ENCODE results near the gene GPR62. TPM values are rescaled to one million over a fixed set of nuclear protein-coding genes. Genes with fewer than 3 reads are reported as not detected.
A peak's percentile ranks its signal among the peaks of the same experiment; 100 is the strongest.

The GPR62 gene
- total RNA-seq: not detected in 2 replicates

GRCh38 chr3:51955175-51955892 is at the start of gene GPR62:
Gene GPR62, plus strand, starts transcription at chr3:51955381. Its CDS starts 272 bp downstream, at chr3:51955653.
- DNase-seq (ENCODE audit: low read depth): no peak
- H3K36me3 ChIP-seq (ENCODE audit: control insufficient read depth, insufficient read depth, low read length): peaks cover 2% of the 10 kb centered on the region
- peak within 1 kb of the TSS; percentile 20 for H3K4me3 ChIP-seq (ENCODE audit: low read depth, low read length)
- peaks cover 11% of the 10 kb centered on the region for H3K27me3 ChIP-seq (ENCODE audit: control insufficient read depth, insufficient read depth, low read length)
- TF ChIP-seq CTCF (IDR thresholded peaks at IDR 0.05; ENCODE audit: insufficient read depth, low read length, poor library complexity, severe bottlenecking): no peak

GRCh38 chr3:51908026-51908425 is 47.2 kb upstream of the GPR62 start:
- no peaks in the 10 kb centered on the region for H3K27me3 ChIP-seq (ENCODE audit: control insufficient read depth, insufficient read depth, low read length)
- no peaks in the 10 kb centered on the region for H3K36me3 ChIP-seq (ENCODE audit: control insufficient read depth, insufficient read depth, low read length)
- no peak for TF ChIP-seq CTCF (IDR thresholded peaks at IDR 0.05; ENCODE audit: insufficient read depth, low read length, poor library complexity, severe bottlenecking)
- no peak overlapping the region for H3K4me3 ChIP-seq (ENCODE audit: low read depth, low read length)
- DNase-seq (ENCODE audit: low read depth): no peak

- Histone ChIP-seq H3K36me3 (ENCODE audit: control insufficient read depth, insufficient read depth, low read length) (no peaks in the 10 kb centered on the region), H3K27me3 (ENCODE audit: control insufficient read depth, insufficient read depth, low read length) (no peaks in the 10 kb centered on the region), H3K4me3 (ENCODE audit: low read depth, low read length) (no peak overlapping the region)
- no peak for TF ChIP-seq CTCF (IDR thresholded peaks at IDR 0.05; ENCODE audit: insufficient read depth, low read length, poor library complexity, severe bottlenecking)
- DNase-seq (ENCODE audit: low read depth): no peak
Observed at GRCh38 chr3:51916418-51916817, 38.8 kb upstream of the GPR62 start.

- H3K4me3 ChIP-seq (ENCODE audit: low read depth, low read length): no peak overlapping the region
- no peaks in the 10 kb centered on the region for H3K27me3 ChIP-seq (ENCODE audit: control insufficient read depth, insufficient read depth, low read length)
- H3K36me3 ChIP-seq (ENCODE audit: control insufficient read depth, insufficient read depth, low read length): no peaks in the 10 kb centered on the region
- DNase-seq (ENCODE audit: low read depth): no peak
- no peak for TF ChIP-seq CTCF (IDR thresholded peaks at IDR 0.05; ENCODE audit: insufficient read depth, low read length, poor library complexity, severe bottlenecking)
Observed at GRCh38 chr3:51921081-51921578, 34.1 kb upstream of the GPR62 start.

- Histone ChIP-seq H3K4me3 (ENCODE audit: low read depth, low read length) (no peak overlapping the region), H3K27me3 (ENCODE audit: control insufficient read depth, insufficient read depth, low read length) (no peaks in the 10 kb centered on the region), H3K36me3 (ENCODE audit: control insufficient read depth, insufficient read depth, low read length) (no peaks in the 10 kb centered on the region)
- no peak for DNase-seq (ENCODE audit: low read depth)
- TF ChIP-seq CTCF (IDR thresholded peaks at IDR 0.05; ENCODE audit: insufficient read depth, low read length, poor library complexity, severe bottlenecking): no peak
Observed at GRCh38 chr3:51927061-51927977, 27.9 kb upstream of the GPR62 start.
